GM19438 (cell line): ENCODE data around the gene MYBPC1.
"Not testable (repeated sequence)": the region's sequence is repeated elsewhere in the genome, so short reads cannot be mapped to it uniquely, and the experiment has no call there.

ENCODE experiments used
- ATAC-seq: cut with Tn5 transposase; IDR thresholded peaks from one replicate; pipeline ENCODE4 v1.9.1; 2021; ENCODE audit warnings: low read depth; ENCODE audit not compliant: unreplicated experiment

The MYBPC1 gene

DNA sequence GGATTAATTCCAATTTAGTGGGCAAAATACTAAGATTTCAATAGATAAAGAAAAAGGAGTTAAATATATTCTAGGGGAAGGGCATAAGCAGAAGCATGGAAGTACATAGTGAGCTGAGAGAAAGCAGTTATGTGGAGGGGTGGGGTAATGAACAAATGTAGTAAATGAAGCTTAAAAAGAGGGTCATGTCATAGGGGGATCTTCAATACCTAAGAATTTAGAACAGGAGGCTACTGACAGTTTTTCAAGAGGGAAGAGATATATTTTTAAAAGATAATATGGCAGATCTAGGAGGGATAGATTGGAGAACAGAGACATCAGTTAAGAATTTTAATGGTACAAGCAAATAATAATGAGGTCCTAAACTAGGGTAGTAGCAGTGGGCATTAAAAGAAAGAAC, 135.1 kb downstream of the MYBPC1 start:
- ATAC-seq = no peak

DNA sequence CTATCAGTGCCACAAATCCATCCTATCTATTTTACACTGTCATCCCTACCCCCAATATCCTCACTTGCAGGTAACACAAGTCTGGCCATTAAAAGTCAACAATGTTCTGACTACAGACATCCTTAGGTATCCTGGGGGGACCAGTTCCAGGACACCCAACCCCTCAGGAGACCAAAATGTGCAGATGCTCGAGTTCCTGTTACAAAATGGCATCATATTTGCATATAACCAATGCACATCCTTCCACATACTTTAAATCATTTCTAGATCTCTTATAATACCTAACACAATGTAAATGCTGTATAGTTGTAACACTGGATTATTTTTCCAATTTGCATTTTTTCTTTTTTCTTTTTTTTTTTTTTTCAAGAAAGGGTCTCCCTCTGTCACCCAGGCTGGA, 137.5 kb downstream of the MYBPC1 start:
- no peak for ATAC-seq

DNA sequence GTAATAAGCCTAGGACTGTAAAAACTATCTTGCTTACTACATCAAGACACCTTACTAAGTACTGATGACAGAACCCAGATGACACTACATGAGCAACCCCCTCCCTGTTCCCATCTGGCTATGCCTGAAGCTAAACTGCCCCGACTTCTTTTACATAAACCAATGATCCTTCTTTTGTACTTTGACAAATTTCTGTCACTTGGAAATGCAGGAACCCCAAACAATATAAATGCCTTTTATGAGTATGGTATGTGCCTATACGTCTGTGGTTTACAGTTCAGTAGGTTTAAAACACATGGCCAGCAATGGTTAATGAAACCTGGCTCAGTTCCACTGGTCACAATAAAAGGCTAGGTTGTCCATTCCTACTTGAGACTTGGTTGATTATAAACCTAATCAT, 138.4 kb downstream of the MYBPC1 start:
- peak; percentile 68 for ATAC-seq

DNA sequence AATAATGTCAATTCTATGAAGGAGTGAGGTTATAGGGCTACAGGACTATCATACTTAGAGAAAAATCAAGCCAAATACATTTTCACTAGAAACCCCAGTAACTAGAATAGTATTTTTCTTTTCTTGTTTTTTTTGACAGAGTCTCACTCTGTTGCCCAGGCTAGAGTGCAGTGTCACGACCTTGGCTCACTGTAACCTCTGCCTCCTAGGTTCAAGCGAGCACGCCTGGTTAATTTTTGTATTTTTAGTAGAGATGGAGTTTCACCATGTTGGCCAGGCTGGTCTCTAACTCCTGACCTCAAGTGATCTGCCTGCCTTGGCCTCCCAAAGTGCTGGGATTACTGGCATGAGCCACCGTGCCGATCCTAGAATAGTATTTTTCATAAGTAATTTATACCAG, 139.7 kb downstream of the MYBPC1 start:
- not testable (repeated sequence) for ATAC-seq
